B cell (primary cell): Measurements from ENCODE around the gene RAB31. TPM values are rescaled to one million over a fixed set of nuclear protein-coding genes. Genes with fewer than 3 reads are reported as not detected.

Source experiments
- ATAC-seq: fragments of 200-7000 bp; cut with Tn5 transposase; one replicate; pipeline ENCODE4 v1.10.0; 2021; ENCODE audit warnings: low read depth, mild to moderate bottlenecking, moderate number of reproducible peaks, moderate library complexity
- CTCF ChIA-PET: fragments of 350-600 bp; sonication (Branson Sonifier 250); formaldehyde crosslinking; loops from one replicate; lab custom pipeline; 2021; ENCODE audit warnings: antibody characterized with exemption, inconsistent platforms; lab: Charles Lee
- POLR2A ChIA-PET: fragments of 350-600 bp; sonication (Branson Sonifier 250); formaldehyde crosslinking; loops from one replicate; lab custom pipeline; 2021; ENCODE audit warnings: antibody characterized with exemption; lab: Charles Lee
- DNase-seq: peaks from one replicate; pipeline ENCODE4 v3.0.0; 2013
- H2AFZ ChIP-seq: 2 replicates; pipeline ENCODE4 v1.6.1; 2012; ENCODE audit warnings: mild to moderate bottlenecking, low read depth, low read length; ENCODE audit not compliant: insufficient read depth, poor library complexity, severe bottlenecking
- H3K27ac ChIP-seq, 2 donors: 1 replicate in 1 of 2; 2 replicates in 1 of 2; pipeline ENCODE4 v1.5.1; 2012 to 2013; ENCODE audit warnings: low read length in 2 of 2, mild to moderate bottlenecking in 2 of 2, moderate library complexity in 1 of 2
- H3K27me3 ChIP-seq, 4 experiments: fragments of 200-600 bp in 1 of 4; sonication (generic) in 1 of 4; replicated peaks in 1 of 4; 1 replicate in 2 of 4; 2 replicates in 2 of 4; pipeline versions ENCODE4 v1.6.1 to v1.7.0; 2013 to 2016; ENCODE audit warnings: low read length in 3 of 4, mild to moderate bottlenecking in 2 of 4, mixed read lengths in 1 of 4, moderate library complexity in 1 of 4; ENCODE audit not compliant: insufficient read depth in 4 of 4, control insufficient read depth in 3 of 4; ENCODE audit errors: control extremely low read depth in 1 of 4
- H3K36me3 ChIP-seq, 2 experiments: replicated peaks in 1 of 2; 1 replicate in 1 of 2; 2 replicates in 1 of 2; pipeline versions ENCODE4 v1.6.1 to v1.7.1; 2013; ENCODE audit warnings: low read length in 1 of 2; ENCODE audit not compliant: insufficient read depth in 2 of 2, control insufficient read depth in 1 of 2; ENCODE audit errors: control extremely low read depth in 1 of 2, extremely low read depth in 1 of 2
- H3K4me1 ChIP-seq, 2 donors: fragments of 200-600 bp in 1 of 2; sonication (generic) in 1 of 2; 1 replicate in 1 of 2; 2 replicates in 1 of 2; pipeline versions ENCODE4 v1.5.1 to v1.6.1; 2013 to 2017; ENCODE audit warnings: low read length in 2 of 2; ENCODE audit not compliant: control insufficient read depth in 2 of 2, insufficient read depth in 2 of 2
- H3K4me2 ChIP-seq: replicated peaks from 2 replicates; pipeline ENCODE3; 2012; ENCODE audit warnings: mild to moderate bottlenecking, low read depth, low read length; ENCODE audit not compliant: poor library complexity, severe bottlenecking
- H3K4me3 ChIP-seq, 5 experiments: fragments of 200-600 bp in 1 of 5; sonication (generic) in 1 of 5; 1 replicate in 3 of 5; 2 replicates in 2 of 5; pipeline versions ENCODE4 v1.5.1 to v1.7.0; 2011 to 2016; ENCODE audit warnings: low read length in 4 of 5, mild to moderate bottlenecking in 4 of 5, low read depth in 2 of 5, control low read depth in 1 of 5, moderate library complexity in 1 of 5; ENCODE audit not compliant: insufficient read depth in 1 of 5; ENCODE audit errors: control extremely low read depth in 1 of 5, extremely low read depth in 1 of 5
- H3K79me2 ChIP-seq: fragments of 200-600 bp; sonication (generic); one replicate; pipeline ENCODE4 v1.6.0; 2016; ENCODE audit warnings: low read length; ENCODE audit not compliant: control insufficient read depth, insufficient read depth
- H3K9ac ChIP-seq: fragments of 200-600 bp; sonication (generic); 2 replicates; pipeline ENCODE4 v1.6.1; 2017; ENCODE audit warnings: mild to moderate bottlenecking, low read length, moderate library complexity
- H3K9me3 ChIP-seq, 3 donors: one replicate each; pipeline versions ENCODE4 v1.6.1 to v1.7.1; 2013; ENCODE audit warnings: low read length in 2 of 3; ENCODE audit not compliant: control insufficient read depth in 2 of 3, insufficient read depth in 1 of 3; ENCODE audit errors: control extremely low read depth in 1 of 3
- H4K20me1 ChIP-seq: 2 replicates; pipeline ENCODE4 v1.6.0; 2012; ENCODE audit warnings: mild to moderate bottlenecking, low read length; ENCODE audit not compliant: insufficient read depth, control insufficient read depth, poor library complexity, severe bottlenecking
- H3K27ac Mint-ChIP-seq: one replicate; pipeline ENCODE4 v1.8.0; 2021; ENCODE audit warnings: mixed read lengths
- H3K27me3 Mint-ChIP-seq: one replicate; pipeline ENCODE4 v1.8.0; 2021; ENCODE audit warnings: mixed read lengths
- H3K4me1 Mint-ChIP-seq: one replicate; pipeline ENCODE4 v1.8.0; 2021; ENCODE audit warnings: mixed read lengths
- H3K4me3 Mint-ChIP-seq: one replicate; pipeline ENCODE4 v1.8.0; 2021; ENCODE audit warnings: mixed read lengths
- H3K9me3 Mint-ChIP-seq: one replicate; pipeline ENCODE4 v1.8.0; 2022; ENCODE audit warnings: mixed read lengths; ENCODE audit not compliant: insufficient read depth
- CTCF ChIP-seq: fragments of 200-600 bp; IDR thresholded peaks from one replicate; pipeline ENCODE4 v1.8.0; 2022; ENCODE audit warnings: antibody characterized with exemption, mild to moderate bottlenecking
- EZH2 ChIP-seq: IDR thresholded peaks from 2 replicates; pipeline ENCODE4 v1.6.1; 2012; ENCODE audit warnings: borderline replicate concordance, low read depth, mild to moderate bottlenecking, moderate library complexity, low read length; ENCODE audit not compliant: insufficient read depth, poor library complexity, severe bottlenecking
- WGBS: methylation state at CpG from one replicate; pipeline ENCODE4 v1.1.5; 2013; ENCODE audit warnings: missing lambda C conversion rate; ENCODE audit not compliant: insufficient coverage; 5-methylcytosine and 5-hydroxymethylcytosine counted together
- intact Hi-C: fragments of 100-400 bp; cut with micrococcal nuclease; formaldehyde crosslinking; loops from one replicate; pipeline ENCODE4 v1.10.0; 2022
- polyA plus RNA-seq: library from polyadenylated mRNA; depleted of rRNA; stranded (reverse); fragments of >200 nt; gene quantifications from 2 replicates; pipeline ENCODE4 v1.2.3, GENCODE V29; 2012
- total RNA-seq, 2 donors: library from RNA; stranded (reverse); fragments of 120-200 nt in 1 of 2; gene quantifications; 1 replicate in 1 of 2; 2 replicates in 1 of 2; pipeline versions ENCODE4 v1.2.3 to v1.2.4, GENCODE V29; 2013 to 2022

The RAB31 gene
- total and polyA plus RNA-seq, 2 donors (not counting 1 experiment from before 2014, with no cell fraction given) = 15.5 to 44.6 TPM

- 81% methylated on average over 5 of the region's 10 CpGs for WGBS
These were observed 8.1 kb downstream of the RAB31 start for GRCh38 chr18:9715978-9716774.

More at GRCh38 chr18:9715978-9716774, 8.1 kb downstream of the RAB31 start:
- H3K4me2 ChIP-seq = no peak overlapping the region
- Mint-ChIP-seq H3K27me3 (no peaks in the 10 kb centered on the region), H3K4me3 (peak overlapping the region; percentile 45), H3K9me3 (no peaks in the 10 kb centered on the region), H3K4me1 (peaks cover 56% of the 10 kb centered on the region), H3K27ac (peak overlapping the region; percentile 57)
- H3K4me3 ChIP-seq = no peak overlapping the region
- H2AFZ ChIP-seq = no peak overlapping the region
- peaks cover 73% of the 10 kb centered on the region for H3K79me2 ChIP-seq
- peaks cover 36 to 54% of the 10 kb centered on the region in 2 donors for H3K4me1 ChIP-seq
- intact Hi-C loops = no loop called here
- CTCF ChIA-PET = interaction anchor here (0.6 to 1.3 kb wide), 3 partner anchors 8 to 105 kb away, joined by 3 read pairs; partner anchors contain the start of gene RAB31
- TF ChIP-seq EZH2 (no peak), CTCF (no peak)
- DNase-seq (no peak), ATAC-seq (no peak)
- no peak overlapping the region for H3K9ac ChIP-seq
- H3K27me3 ChIP-seq = no peaks in the 10 kb centered on the region
- peaks cover 4% of the 10 kb centered on the region for H4K20me1 ChIP-seq
- no peaks in the 10 kb centered on the region for H3K9me3 ChIP-seq
- no peaks in the 10 kb centered on the region for H3K36me3 ChIP-seq
- peak overlapping the region in 1 of 2 donors; percentile 2 for H3K27ac ChIP-seq
- POLR2A ChIA-PET = no interaction called here
